ENCODE measurements around the gene KRT9. TPM values are rescaled to one million over a fixed set of nuclear protein-coding genes. Genes with fewer than 3 reads are reported as not detected.

KRT9 gene
- polyA plus RNA-seq, 6 donors from 2014 or later: not detected

GRCh38 chr17:41534899-41535546 lies 36.8 kb downstream of the KRT9 start:
- DNase-seq (no peak), ATAC-seq (ENCODE audit: low read depth in 2 of 2) (no peak)
- Mint-ChIP-seq H3K4me1 (no peaks in the 10 kb centered on the region), H3K9me3 (no peaks in the 10 kb centered on the region), H3K27ac (peak overlapping the region in 1 of 6 donors; percentile 67), H3K27me3 (peaks cover 32 to 82% (median 72%) of the 10 kb centered on the region in 3 donors), H3K4me3 (no peak overlapping the region), H3K36me3 (peaks cover 0 to 3% of the 10 kb centered on the region in 2 donors)

GRCh38 chr17:41533613-41534012 lies 38.2 kb downstream of the KRT9 start:
- peaks cover 39 to 93% (median 83%) of the 10 kb centered on the region in 3 donors for H3K27me3 Mint-ChIP-seq
- ATAC-seq (ENCODE audit: low read depth in 2 of 2) (no peak), DNase-seq (no peak)
- peaks cover 0 to 3% of the 10 kb centered on the region in 2 donors for H3K36me3 Mint-ChIP-seq
- H3K27ac Mint-ChIP-seq: no peak overlapping the region
- H3K4me1 Mint-ChIP-seq: peaks cover 5 to 11% (median 7%) of the 10 kb centered on the region in 3 donors
- no peak overlapping the region for H3K4me3 Mint-ChIP-seq
- H3K9me3 Mint-ChIP-seq: no peaks in the 10 kb centered on the region

- H3K36me3 Mint-ChIP-seq: peaks cover 0 to 3% of the 10 kb centered on the region in 2 donors
- H3K4me3 Mint-ChIP-seq: no peak overlapping the region
- H3K4me1 Mint-ChIP-seq: peaks cover 9 to 13% (median 13%) of the 10 kb centered on the region in 3 donors
- H3K9me3 Mint-ChIP-seq: no peaks in the 10 kb centered on the region
- ATAC-seq (ENCODE audit: low read depth in 2 of 2): no peak
- DNase-seq: no peak
- peaks cover 39 to 96% (median 85%) of the 10 kb centered on the region in 3 donors for H3K27me3 Mint-ChIP-seq
- H3K27ac Mint-ChIP-seq: no peak overlapping the region
These were observed 38.8 kb downstream of the KRT9 start for GRCh38 chr17:41532947-41533570.

GRCh38 chr17:41531993-41532392 lies 39.9 kb downstream of the KRT9 start:
- Mint-ChIP-seq H3K36me3 (peaks cover 0 to 3% of the 10 kb centered on the region in 2 donors), H3K27ac (no peak overlapping the region), H3K9me3 (peaks cover 0 to under 1% (median 0%) of the 10 kb centered on the region in 7 donors), H3K27me3 (peaks cover 39 to 97% (median 82%) of the 10 kb centered on the region in 3 donors), H3K4me3 (no peak overlapping the region), H3K4me1 (peaks cover 13 to 22% (median 18%) of the 10 kb centered on the region in 3 donors)
- no peak for DNase-seq
- no peak for ATAC-seq (ENCODE audit: low read depth in 2 of 2)

- no peak overlapping the region for H3K4me3 Mint-ChIP-seq
- peaks cover 13 to 23% (median 20%) of the 10 kb centered on the region in 3 donors for H3K4me1 Mint-ChIP-seq
- peaks cover 0 to 4% (median 0%) of the 10 kb centered on the region in 7 donors for H3K9me3 Mint-ChIP-seq
- peaks cover 0 to under 1% of the 10 kb centered on the region in 2 donors for H3K36me3 Mint-ChIP-seq
- no peak overlapping the region for H3K27ac Mint-ChIP-seq
- no peak for ATAC-seq (ENCODE audit: low read depth in 2 of 2)
- H3K27me3 Mint-ChIP-seq: peaks cover 44 to 94% (median 82%) of the 10 kb centered on the region in 3 donors
- no peak for DNase-seq
These were observed 41.5 kb downstream of the KRT9 start for GRCh38 chr17:41530062-41531048.

- H3K27me3 Mint-ChIP-seq: peaks cover 46 to 92% (median 74%) of the 10 kb centered on the region in 3 donors
- H3K9me3 Mint-ChIP-seq: peaks cover 0 to 4% (median 0%) of the 10 kb centered on the region in 7 donors
- no peak overlapping the region for H3K27ac Mint-ChIP-seq
- H3K36me3 Mint-ChIP-seq: no peaks in the 10 kb centered on the region
- ATAC-seq (ENCODE audit: low read depth in 2 of 2) (no peak), DNase-seq (no peak)
- H3K4me3 Mint-ChIP-seq: peak overlapping the region in 4 of 8 donors; percentile 25 to 83 (median 53)
- peaks cover 13 to 23% (median 20%) of the 10 kb centered on the region in 3 donors for H3K4me1 Mint-ChIP-seq
These were observed 42.4 kb downstream of the KRT9 start for GRCh38 chr17:41529491-41529915.

GRCh38 chr17:41528959-41529353 lies 42.9 kb downstream of the KRT9 start:
- peaks cover 0 to 4% (median 0%) of the 10 kb centered on the region in 7 donors for H3K9me3 Mint-ChIP-seq
- peaks cover 42 to 93% (median 73%) of the 10 kb centered on the region in 3 donors for H3K27me3 Mint-ChIP-seq

GRCh38 chr17:41527063-41528023 lies 44.5 kb downstream of the KRT9 start:
- Mint-ChIP-seq H3K4me3 (peak overlapping the region; percentile 15 to 85 (median 58)), H3K9me3 (peaks cover 0 to 4% (median 0%) of the 10 kb centered on the region in 7 donors), H3K36me3 (no peaks in the 10 kb centered on the region), H3K27me3 (peaks cover 46 to 87% (median 59%) of the 10 kb centered on the region in 3 donors), H3K4me1 (peaks cover 13 to 23% (median 20%) of the 10 kb centered on the region in 3 donors), H3K27ac (no peak overlapping the region)
- ATAC-seq (ENCODE audit: low read depth in 2 of 2) (peak; percentile 28 to 49), DNase-seq (no peak)

More at GRCh38 chr17:41528959-41529353, 42.9 kb downstream of the KRT9 start:
- peaks cover 13 to 23% (median 20%) of the 10 kb centered on the region in 3 donors for H3K4me1 Mint-ChIP-seq
- no peak for DNase-seq
- no peaks in the 10 kb centered on the region for H3K36me3 Mint-ChIP-seq
- H3K4me3 Mint-ChIP-seq: peak overlapping the region in 6 of 8 donors; percentile 38 to 86 (median 74)
- no peak overlapping the region for H3K27ac Mint-ChIP-seq
- ATAC-seq (ENCODE audit: low read depth in 2 of 2): no peak

- DNase-seq (no peak), ATAC-seq (ENCODE audit: low read depth in 2 of 2) (no peak)
- Mint-ChIP-seq H3K27me3 (peaks cover 26 to 78% (median 40%) of the 10 kb centered on the region in 3 donors), H3K36me3 (no peaks in the 10 kb centered on the region), H3K4me3 (no peak overlapping the region), H3K27ac (no peak overlapping the region), H3K9me3 (peaks cover 0 to 4% (median 0%) of the 10 kb centered on the region in 7 donors), H3K4me1 (peaks cover 11 to 22% (median 16%) of the 10 kb centered on the region in 3 donors)
These were observed 47.6 kb downstream of the KRT9 start for GRCh38 chr17:41524261-41524660.

GRCh38 chr17:41523787-41524186 lies 48.1 kb downstream of the KRT9 start:
- Mint-ChIP-seq H3K4me1 (peaks cover 8 to 18% (median 11%) of the 10 kb centered on the region in 3 donors), H3K27me3 (peaks cover 22 to 78% (median 40%) of the 10 kb centered on the region in 3 donors), H3K9me3 (peaks cover 0 to 4% (median 0%) of the 10 kb centered on the region in 7 donors), H3K4me3 (peak overlapping the region in 1 of 8 donors; percentile 22), H3K27ac (peak overlapping the region in 1 of 6 donors; percentile 81), H3K36me3 (no peaks in the 10 kb centered on the region)
- DNase-seq: no peak
- ATAC-seq (ENCODE audit: low read depth in 2 of 2): no peak

- Mint-ChIP-seq H3K36me3 (no peaks in the 10 kb centered on the region), H3K27ac (no peak overlapping the region), H3K4me3 (no peak overlapping the region), H3K9me3 (peaks cover 0 to 4% (median 0%) of the 10 kb centered on the region in 7 donors), H3K4me1 (peaks cover 4 to 12% (median 7%) of the 10 kb centered on the region in 3 donors), H3K27me3 (peaks cover 22 to 78% (median 39%) of the 10 kb centered on the region in 3 donors)
- DNase-seq (no peak), ATAC-seq (ENCODE audit: low read depth in 2 of 2) (no peak)
These were observed 48.6 kb downstream of the KRT9 start for GRCh38 chr17:41523225-41523593.
